H9 (cell line): ENCODE data around the gene LRMDA. TPM values are rescaled to one million over a fixed set of nuclear protein-coding genes. Genes with fewer than 3 reads are reported as not detected.

ENCODE experiments used
- DNase-seq: peaks from one replicate; pipeline ENCODE4 v3.0.0-alpha.2; 2017
- H2AFZ ChIP-seq: one replicate; pipeline ENCODE4 v1.6.1; 2013; ENCODE audit warnings: mild to moderate bottlenecking, low read length, control low read depth, moderate library complexity
- H2AK5ac ChIP-seq: 2 replicates; pipeline ENCODE4 v1.6.1; 2013; ENCODE audit warnings: low read length, control low read depth, mixed read lengths; ENCODE audit not compliant: insufficient read length
- H2BK120ac ChIP-seq: one replicate; pipeline ENCODE4 v1.6.1; 2013; ENCODE audit warnings: low read depth, mild to moderate bottlenecking, low read length, control low read depth, inconsistent platforms; ENCODE audit not compliant: poor library complexity, severe bottlenecking
- H2BK12ac ChIP-seq: 2 replicates; pipeline ENCODE4 v1.6.1; 2013; ENCODE audit warnings: low read length, control low read depth, mixed read lengths, low read depth; ENCODE audit not compliant: insufficient read length
- H2BK15ac ChIP-seq: 2 replicates; pipeline ENCODE4 v1.6.1; 2013; ENCODE audit warnings: low read depth, low read length, control low read depth
- H2BK20ac ChIP-seq: one replicate; pipeline ENCODE4 v1.6.1; 2013; ENCODE audit warnings: low read depth, mild to moderate bottlenecking, low read length, control low read depth, inconsistent platforms; ENCODE audit not compliant: poor library complexity, severe bottlenecking
- H2BK5ac ChIP-seq: 2 replicates; pipeline ENCODE4 v1.6.1; 2013; ENCODE audit warnings: low read length, control low read depth, mixed read lengths; ENCODE audit not compliant: insufficient read length
- H3K14ac ChIP-seq: 2 replicates; pipeline ENCODE4 v1.6.1; 2013; ENCODE audit warnings: low read length, control low read depth; ENCODE audit not compliant: insufficient read depth
- H3K18ac ChIP-seq: 2 replicates; pipeline ENCODE4 v1.6.1; 2013; ENCODE audit warnings: low read depth, mild to moderate bottlenecking, mixed read lengths, low read length, control low read depth; ENCODE audit not compliant: insufficient read length
- H3K23ac ChIP-seq: 2 replicates; pipeline ENCODE4 v1.6.1; 2013; ENCODE audit warnings: low read length, control low read depth, mixed read lengths, low read depth; ENCODE audit not compliant: insufficient read length
- H3K23me2 ChIP-seq: 2 replicates; pipeline ENCODE4 v1.6.1; 2013; ENCODE audit warnings: low read depth, mild to moderate bottlenecking, mixed read lengths, low read length, control low read depth; ENCODE audit not compliant: insufficient read length, poor library complexity, severe bottlenecking
- H3K27ac ChIP-seq: 2 replicates; pipeline ENCODE4 v1.5.1; 2013; ENCODE audit warnings: low read length, control low read depth, mixed read lengths, low read depth; ENCODE audit not compliant: insufficient read length
- H3K27me3 ChIP-seq: 2 replicates; pipeline ENCODE4 v1.6.1; 2013; ENCODE audit warnings: low read length, control low read depth, inconsistent platforms; ENCODE audit not compliant: insufficient read depth
- H3K4ac ChIP-seq: 2 replicates; pipeline ENCODE4 v1.6.1; 2013; ENCODE audit warnings: low read depth, mild to moderate bottlenecking, control low read depth, inconsistent platforms, low read length, moderate library complexity
- H3K4me1 ChIP-seq: 2 replicates; pipeline ENCODE4 v1.6.1; 2013; ENCODE audit warnings: low read length, control low read depth, inconsistent platforms; ENCODE audit not compliant: insufficient read depth
- H3K4me2 ChIP-seq: 2 replicates; pipeline ENCODE4 v1.6.1; 2013; ENCODE audit warnings: low read length, control low read depth, mixed read lengths; ENCODE audit not compliant: insufficient read length, insufficient read depth
- H3K56ac ChIP-seq: 2 replicates; pipeline ENCODE4 v1.6.1; 2013; ENCODE audit warnings: low read depth, mild to moderate bottlenecking, mixed read lengths, low read length, control low read depth; ENCODE audit not compliant: insufficient read length
- H3K79me1 ChIP-seq: 2 replicates; pipeline ENCODE4 v1.6.1; 2013; ENCODE audit warnings: low read depth, mild to moderate bottlenecking, moderate library complexity, low read length, control low read depth, inconsistent platforms; ENCODE audit not compliant: insufficient read depth, poor library complexity, severe bottlenecking
- H3K79me2 ChIP-seq: 2 replicates; pipeline ENCODE4 v1.6.1; 2013; ENCODE audit warnings: low read length, control low read depth, inconsistent platforms; ENCODE audit not compliant: insufficient read depth
- H3K9ac ChIP-seq: 2 replicates; pipeline ENCODE4 v1.6.1; 2013; ENCODE audit warnings: low read length, control low read depth, mixed read lengths; ENCODE audit not compliant: insufficient read length; ENCODE audit errors: extremely low read depth
- H3K9me3 ChIP-seq: one replicate; pipeline ENCODE4 v1.6.1; 2013; ENCODE audit warnings: low read depth, low read length, inconsistent platforms; ENCODE audit not compliant: control insufficient read depth
- H3T11ph ChIP-seq: one replicate; pipeline ENCODE4 v1.6.1; 2013; ENCODE audit warnings: mild to moderate bottlenecking, low read length, control low read depth, inconsistent platforms
- H4K20me1 ChIP-seq: one replicate; pipeline ENCODE4 v1.6.1; 2013; ENCODE audit not compliant: control insufficient read depth, insufficient read length, insufficient read depth
- H4K5ac ChIP-seq: 2 replicates; pipeline ENCODE4 v1.6.1; 2013; ENCODE audit warnings: low read depth, mild to moderate bottlenecking, mixed read lengths, low read length, control low read depth; ENCODE audit not compliant: insufficient read length
- H4K8ac ChIP-seq: replicated peaks from 2 replicates; pipeline ENCODE4 v1.6.1; 2013; ENCODE audit warnings: low read length, control low read depth, mixed read lengths, low read depth; ENCODE audit not compliant: insufficient read length
- H4K91ac ChIP-seq: 2 replicates; pipeline ENCODE4 v1.6.1; 2013; ENCODE audit warnings: low read depth, mild to moderate bottlenecking, moderate library complexity, mixed read lengths, low read length, control low read depth; ENCODE audit not compliant: insufficient read length
- H3K27ac Mint-ChIP-seq, 3 experiments: 2 replicates in 2 of 3; 3 replicates in 1 of 3; pipeline ENCODE4 v1.8.0; 2020 to 2021; ENCODE audit warnings: mixed read lengths in 3 of 3, mild to moderate bottlenecking in 1 of 3, moderate library complexity in 1 of 3
- H3K27me3 Mint-ChIP-seq: 2 replicates; pipeline ENCODE4 v1.8.0; 2021; ENCODE audit warnings: low read depth, mild to moderate bottlenecking, moderate library complexity, mixed read lengths
- H3K36me3 Mint-ChIP-seq, 3 experiments: 2 replicates in 2 of 3; 3 replicates in 1 of 3; pipeline ENCODE4 v1.8.0; 2020 to 2021; ENCODE audit warnings: low read depth in 3 of 3, mixed read lengths in 3 of 3; ENCODE audit not compliant: insufficient read depth in 1 of 3
- H3K4me1 Mint-ChIP-seq, 2 experiments: 2 replicates each; pipeline ENCODE4 v1.8.0; 2020; ENCODE audit warnings: mixed read lengths in 2 of 2
- H3K4me3 Mint-ChIP-seq, 2 experiments: 2 replicates in 1 of 2; 3 replicates in 1 of 2; pipeline ENCODE4 v1.8.0; 2020 to 2021; ENCODE audit warnings: mild to moderate bottlenecking in 2 of 2, mixed read lengths in 2 of 2, moderate library complexity in 1 of 2
- H3K9me3 Mint-ChIP-seq, 2 experiments: 2 replicates in 1 of 2; 3 replicates in 1 of 2; pipeline ENCODE4 v1.8.0; 2020; ENCODE audit warnings: mild to moderate bottlenecking in 2 of 2, mixed read lengths in 2 of 2, moderate library complexity in 1 of 2
- total RNA-seq: library from RNA; stranded (reverse); gene quantifications from 2 replicates; pipeline ENCODE4 v1.2.1, GENCODE V29; 2021
- TF ChIP-seq, protein P1 (sequence below): fragments of 200-600 bp; sonication (generic); conservative IDR thresholded peaks from 3 replicates; pipeline ENCODE4 v1.8.0; 2021; ENCODE audit warnings: antibody characterized with exemption, mild to moderate bottlenecking

Gene LRMDA
- total RNA-seq, 1 experiment from 2014 or later: 1.8 TPM

DNA sequence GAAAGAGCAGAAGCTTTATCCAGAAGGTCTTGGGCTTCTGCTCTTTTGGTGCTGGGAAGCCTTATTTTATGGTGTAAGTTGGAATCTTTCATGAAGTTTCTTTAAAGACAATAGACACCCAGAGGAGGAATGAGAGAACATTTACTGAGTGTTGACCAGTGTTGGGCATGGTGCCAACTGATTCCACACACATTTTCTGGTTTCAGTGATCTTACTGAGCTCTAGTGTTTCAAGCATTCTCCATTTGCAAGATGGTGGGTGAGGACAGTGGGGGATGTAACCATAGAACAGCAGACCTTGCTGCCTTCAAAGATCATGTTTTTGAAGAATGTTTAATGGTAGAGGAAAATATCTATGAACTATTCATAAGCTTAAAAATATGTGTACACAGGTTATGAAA, 114.6 kb downstream of the LRMDA start:
- Histone ChIP-seq H3K14ac (no peak overlapping the region), H3K4me2 (no peak overlapping the region), H3K9me3 (no peaks in the 10 kb centered on the region), H2BK5ac (no peak overlapping the region), H3K4ac (no peak overlapping the region), H2BK15ac (no peak overlapping the region), H2AK5ac (no peak overlapping the region), H3K56ac (no peak overlapping the region), H4K8ac (no peak overlapping the region), H4K20me1 (no peaks in the 10 kb centered on the region), H2BK120ac (no peak overlapping the region), H2BK12ac (no peak overlapping the region), H3K79me1 (no peaks in the 10 kb centered on the region), H3K27ac (no peak overlapping the region), H3K23ac (no peak overlapping the region), H2AFZ (no peak overlapping the region), H3K79me2 (no peaks in the 10 kb centered on the region), H3K9ac (no peak overlapping the region), H3K23me2 (no peaks in the 10 kb centered on the region), H4K91ac (no peak overlapping the region), H4K5ac (no peak overlapping the region), H3K4me1 (no peaks in the 10 kb centered on the region), H3T11ph (no peak overlapping the region), H3K27me3 (no peaks in the 10 kb centered on the region), H2BK20ac (no peak overlapping the region), H3K18ac (no peak overlapping the region)
- no peaks in the 10 kb centered on the region for H3K27me3 Mint-ChIP-seq
- no peak overlapping the region for H3K27ac Mint-ChIP-seq
- TF ChIP-seq, protein P1, sequence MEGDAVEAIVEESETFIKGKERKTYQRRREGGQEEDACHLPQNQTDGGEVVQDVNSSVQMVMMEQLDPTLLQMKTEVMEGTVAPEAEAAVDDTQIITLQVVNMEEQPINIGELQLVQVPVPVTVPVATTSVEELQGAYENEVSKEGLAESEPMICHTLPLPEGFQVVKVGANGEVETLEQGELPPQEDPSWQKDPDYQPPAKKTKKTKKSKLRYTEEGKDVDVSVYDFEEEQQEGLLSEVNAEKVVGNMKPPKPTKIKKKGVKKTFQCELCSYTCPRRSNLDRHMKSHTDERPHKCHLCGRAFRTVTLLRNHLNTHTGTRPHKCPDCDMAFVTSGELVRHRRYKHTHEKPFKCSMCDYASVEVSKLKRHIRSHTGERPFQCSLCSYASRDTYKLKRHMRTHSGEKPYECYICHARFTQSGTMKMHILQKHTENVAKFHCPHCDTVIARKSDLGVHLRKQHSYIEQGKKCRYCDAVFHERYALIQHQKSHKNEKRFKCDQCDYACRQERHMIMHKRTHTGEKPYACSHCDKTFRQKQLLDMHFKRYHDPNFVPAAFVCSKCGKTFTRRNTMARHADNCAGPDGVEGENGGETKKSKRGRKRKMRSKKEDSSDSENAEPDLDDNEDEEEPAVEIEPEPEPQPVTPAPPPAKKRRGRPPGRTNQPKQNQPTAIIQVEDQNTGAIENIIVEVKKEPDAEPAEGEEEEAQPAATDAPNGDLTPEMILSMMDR: no peak
- DNase-seq: no peak
- peaks cover 0 to 2% of the 10 kb centered on the region in 2 experiments; a peak in 1 of 5 replicates for H3K9me3 Mint-ChIP-seq
- H3K36me3 Mint-ChIP-seq: no peaks in the 10 kb centered on the region
- no peak overlapping the region for H3K4me3 Mint-ChIP-seq
- H3K4me1 Mint-ChIP-seq: peaks cover 21 to 27% of the 10 kb centered on the region in 2 experiments
